HCT116 (cell line): ENCODE results near the gene RANBP1. TPM values are rescaled to one million over a fixed set of nuclear protein-coding genes. Genes with fewer than 3 reads are reported as not detected.
A peak's percentile ranks its signal among the peaks of the same experiment; 100 is the strongest.

ENCODE experiments used
- ATAC-seq: fragments of 200-7000 bp; cut with Tn5 transposase; 2 replicates; pipeline ENCODE4 v1.9.1; 2020; ENCODE audit warnings: mild to moderate bottlenecking, moderate library complexity
- BruUV-seq: library from RNA; stranded (reverse); fragments of 400-500 nt; replicated peaks from 2 replicates; lab custom pipeline; 2021; lab: Mats Ljungman, UMichigan
- CTCF ChIA-PET: fragments of 300-600 bp; sonication (Branson Sonifier 250); formaldehyde crosslinking; loops from one replicate; lab custom pipeline; 2021; ENCODE audit warnings: antibody characterized with exemption; lab: Charles Lee
- POLR2A ChIA-PET: fragments of 300-600, 350-600 bp; sonication (Branson Sonifier 250); formaldehyde crosslinking; loops from one replicate; lab custom pipeline; 2021; ENCODE audit warnings: antibody characterized with exemption; lab: Charles Lee
- RAD21 ChIA-PET, 2 experiments: fragments of 300-600 bp; sonication (Branson Sonifier 250); formaldehyde crosslinking; loops; one replicate each; lab custom pipeline; 2023; ENCODE audit warnings: low total read pairs in 2 of 2; ENCODE audit not compliant: uncharacterized antibody in 2 of 2, unreplicated experiment in 2 of 2, low non-redundant PET in 1 of 2; lab: Charles Lee
- DNase-seq: peaks from one replicate; pipeline ENCODE4 v3.0.0-alpha.2; 2010; ENCODE audit warnings: low read depth, low spot score
- H2AFZ ChIP-seq: fragments of 200-600 bp; shearing (Covaris generic), sonication (generic); 2 replicates; pipeline ENCODE4 v1.6.1; 2017; ENCODE audit warnings: low read depth, mixed run types, mixed read lengths, antibody characterized with exemption, low read length; ENCODE audit not compliant: poor library complexity, severe bottlenecking
- H3K27ac ChIP-seq: 2 replicates; pipeline ENCODE4 v1.5.1; 2012; ENCODE audit warnings: low read depth, low read length
- H3K27me3 ChIP-seq: fragments of 200-600 bp; sonication (generic); 2 replicates; pipeline ENCODE4 v1.6.1; 2016; ENCODE audit warnings: mixed run types, low read length, mixed read lengths; ENCODE audit not compliant: insufficient read depth
- H3K36me3 ChIP-seq, 2 experiments: fragments of 200-500 bp in 1 of 2; fragments of 200-600 bp in 1 of 2; sonication (Bioruptor generic) in 1 of 2; sonication (generic) in 1 of 2; 2 replicates each; pipeline versions ENCODE4 v1.5.1 to v1.6.1; 2014 to 2016; ENCODE audit warnings: low read length in 2 of 2, inconsistent platforms in 1 of 2, mixed read lengths in 1 of 2, mixed run types in 1 of 2; ENCODE audit not compliant: insufficient read depth in 2 of 2, control insufficient read depth in 1 of 2
- H3K4me1 ChIP-seq, 2 experiments: fragments of 200-600 bp in 1 of 2; sonication (generic) in 1 of 2; 2 replicates each; pipeline versions ENCODE4 v1.5.1 to v1.6.1; 2012 to 2017; ENCODE audit warnings: low read length in 2 of 2, inconsistent platforms in 1 of 2, mild to moderate bottlenecking in 1 of 2, mixed read lengths in 1 of 2, mixed run types in 1 of 2, moderate library complexity in 1 of 2; ENCODE audit not compliant: insufficient read depth in 2 of 2, control insufficient read depth in 1 of 2
- H3K4me2 ChIP-seq: fragments of 200-600 bp; sonication (generic); 2 replicates; pipeline ENCODE4 v1.6.1; 2017; ENCODE audit warnings: mixed run types, low read length, mixed read lengths
- H3K4me3 ChIP-seq, 2 experiments: fragments of 200-600 bp in 1 of 2; sonication (generic) in 1 of 2; replicated peaks in 1 of 2; 2 replicates each; pipeline ENCODE4 v1.5.1; 2011 to 2016; ENCODE audit warnings: low read length in 2 of 2, control low read depth in 1 of 2, low read depth in 1 of 2, mild to moderate bottlenecking in 1 of 2, mixed read lengths in 1 of 2, mixed run types in 1 of 2
- H3K79me2 ChIP-seq: fragments of 200-600 bp; sonication (generic); 2 replicates; pipeline ENCODE4 v1.6.1; 2017; ENCODE audit warnings: mild to moderate bottlenecking, mixed run types, low read length, moderate library complexity, mixed read lengths; ENCODE audit not compliant: insufficient read depth
- H3K9ac ChIP-seq: fragments of 200-600 bp; sonication (generic); 2 replicates; pipeline ENCODE4 v1.6.1; 2016; ENCODE audit warnings: low read length, mixed read lengths
- H3K9me2 ChIP-seq: fragments of 200-600 bp; sonication (generic), shearing (Covaris generic); 2 replicates; pipeline ENCODE4 v1.6.1; 2017; ENCODE audit warnings: mixed run types, mild to moderate bottlenecking, moderate library complexity; ENCODE audit not compliant: insufficient read depth
- H3K9me3 ChIP-seq, 2 experiments: fragments of 200-500 bp in 1 of 2; fragments of 200-600 bp in 1 of 2; sonication (Bioruptor generic) in 1 of 2; sonication (generic) in 1 of 2; 2 replicates each; pipeline ENCODE4 v1.6.1; 2014 to 2017; ENCODE audit warnings: low read length in 2 of 2, mixed read lengths in 2 of 2, inconsistent platforms in 1 of 2, low read depth in 1 of 2, mild to moderate bottlenecking in 1 of 2, mixed run types in 1 of 2, moderate library complexity in 1 of 2; ENCODE audit not compliant: control insufficient read depth in 1 of 2, insufficient read depth in 1 of 2
- H4K20me1 ChIP-seq: fragments of 200-600 bp; sonication (generic), shearing (Covaris generic); 2 replicates; pipeline ENCODE4 v1.6.1; 2017; ENCODE audit warnings: mixed run types, mild to moderate bottlenecking, moderate library complexity; ENCODE audit not compliant: insufficient read depth
- CBX3 ChIP-seq: IDR thresholded peaks from 2 replicates; pipeline ENCODE4 v1.6.1; 2012; ENCODE audit warnings: low read depth
- FOSL1 ChIP-seq: IDR thresholded peaks from 2 replicates; pipeline ENCODE4 v1.6.1; 2012; ENCODE audit warnings: low read depth
- JUND ChIP-seq: IDR thresholded peaks from 2 replicates; pipeline ENCODE4 v1.6.1; 2012
- MAX ChIP-seq: IDR thresholded peaks from 2 replicates; pipeline ENCODE4 v1.6.1; 2012
- POLR2AphosphoS5 ChIP-seq: IDR thresholded peaks from 2 replicates; pipeline ENCODE4 v1.6.1; 2011; ENCODE audit warnings: mild to moderate bottlenecking, low read depth, low read length, moderate library complexity
- RAD21 ChIP-seq: IDR thresholded peaks from 2 replicates; pipeline ENCODE4 v1.6.1; 2012; ENCODE audit warnings: low read depth, mild to moderate bottlenecking
- SRF ChIP-seq: IDR thresholded peaks from 2 replicates; pipeline ENCODE4 v1.6.1; 2012; ENCODE audit warnings: low read depth
- TCF7L2 ChIP-seq: IDR thresholded peaks from 2 replicates; pipeline ENCODE4 v1.7.0; 2011; ENCODE audit warnings: borderline replicate concordance, inconsistent platforms; ENCODE audit not compliant: insufficient read depth, insufficient read length; ENCODE audit errors: extremely low read depth
- intact Hi-C: fragments of 100-400 bp; cut with micrococcal nuclease; formaldehyde crosslinking; loops from 2 replicates; pipeline ENCODE4 v1.10.0; 2022
- total RNA-seq: library from RNA; stranded (reverse); gene quantifications from one replicate; pipeline ENCODE4 v1.2.1, GENCODE V29; 2021; ENCODE audit not compliant: unreplicated experiment
- TF ChIP-seq, protein P1 (sequence below), 3 experiments: fragments of 200-600 bp in 1 of 3; sonication (generic) in 1 of 3; IDR thresholded peaks in 2 of 3; conservative IDR thresholded peaks in 1 of 3; 2 replicates each; pipeline ENCODE4 v1.5.1; 2012 to 2017; ENCODE audit warnings: low read depth in 2 of 3, low read length in 2 of 3, antibody characterized with exemption in 1 of 3, borderline replicate concordance in 1 of 3, control low read depth in 1 of 3, mild to moderate bottlenecking in 1 of 3, mixed read lengths in 1 of 3, mixed run types in 1 of 3, moderate library complexity in 1 of 3; ENCODE audit not compliant: insufficient read depth in 1 of 3

RANBP1 gene
- total RNA-seq, 1 experiment from 2014 or later, result 351 TPM

GRCh38 chr22:20156042-20156389 lies 40.1 kb downstream of the RANBP1 start:
- TF ChIP-seq JUND (no peak), POLR2AphosphoS5 (no peak), TCF7L2 (no peak), FOSL1 (no peak), CBX3 (no peak), SRF (no peak)
- Histone ChIP-seq H3K9me2 (no peaks in the 10 kb centered on the region), H3K4me3 (no peak overlapping the region), H3K27me3 (no peaks in the 10 kb centered on the region), H3K4me2 (no peak overlapping the region), H3K4me1 (no peaks in the 10 kb centered on the region), H3K27ac (no peak overlapping the region), H2AFZ (no peak overlapping the region), H3K9ac (no peak overlapping the region), H3K79me2 (no peaks in the 10 kb centered on the region), H3K9me3 (no peaks in the 10 kb centered on the region), H3K36me3 (no peaks in the 10 kb centered on the region), H4K20me1 (no peaks in the 10 kb centered on the region)
- POLR2A ChIA-PET, result no interaction called here
- CTCF ChIA-PET, result interaction anchor here (1.0 kb wide), 1 partner anchor 83 kb away, joined by 4 read pairs; no protein-coding TSS in a partner anchor
- RAD21 ChIA-PET, result no interaction called here
- no TSS peak for BruUV-seq
- ATAC-seq (no peak), DNase-seq (no peak)
- intact Hi-C loops, result loop anchor here (5.0 kb wide), 1 partner anchor 301 kb away; no protein-coding TSS in a partner anchor

- POLR2A ChIA-PET, result interaction anchor here (0.9 to 1.4 kb wide), 2 partner anchors 135 to 137 kb away, joined by 3 read pairs; no protein-coding TSS in a partner anchor
- Histone ChIP-seq H3K4me3 (no peak overlapping the region), H3K27ac (no peak overlapping the region), H3K9me3 (no peaks in the 10 kb centered on the region), H3K36me3 (no peaks in the 10 kb centered on the region), H3K9ac (no peak overlapping the region), H2AFZ (no peak overlapping the region), H3K4me2 (peak overlapping the region; percentile 43), H3K9me2 (no peaks in the 10 kb centered on the region), H3K27me3 (no peaks in the 10 kb centered on the region), H3K79me2 (no peaks in the 10 kb centered on the region), H3K4me1 (no peaks in the 10 kb centered on the region), H4K20me1 (no peaks in the 10 kb centered on the region)
- intact Hi-C loops, result loop anchor here (1.0 to 5.0 kb wide), 3 partner anchors 81 to 300 kb away; no protein-coding TSS in a partner anchor
- CTCF ChIA-PET, result interaction anchor here (0.7 to 1.6 kb wide), 9 partner anchors 55 to 299 kb away, joined by 3 to 20 read pairs (median 4); no protein-coding TSS in a partner anchor
- ATAC-seq (peak; percentile 85), DNase-seq (peak; percentile 52)
- RAD21 ChIA-PET, result interaction anchor here (1.0 to 1.6 kb wide), 6 partner anchors 82 to 135 kb away, joined by 3 to 8 read pairs (median 4); no protein-coding TSS in a partner anchor
- TF ChIP-seq RAD21 (peak; percentile 99), MAX (no peak)
- TF ChIP-seq, protein P1, sequence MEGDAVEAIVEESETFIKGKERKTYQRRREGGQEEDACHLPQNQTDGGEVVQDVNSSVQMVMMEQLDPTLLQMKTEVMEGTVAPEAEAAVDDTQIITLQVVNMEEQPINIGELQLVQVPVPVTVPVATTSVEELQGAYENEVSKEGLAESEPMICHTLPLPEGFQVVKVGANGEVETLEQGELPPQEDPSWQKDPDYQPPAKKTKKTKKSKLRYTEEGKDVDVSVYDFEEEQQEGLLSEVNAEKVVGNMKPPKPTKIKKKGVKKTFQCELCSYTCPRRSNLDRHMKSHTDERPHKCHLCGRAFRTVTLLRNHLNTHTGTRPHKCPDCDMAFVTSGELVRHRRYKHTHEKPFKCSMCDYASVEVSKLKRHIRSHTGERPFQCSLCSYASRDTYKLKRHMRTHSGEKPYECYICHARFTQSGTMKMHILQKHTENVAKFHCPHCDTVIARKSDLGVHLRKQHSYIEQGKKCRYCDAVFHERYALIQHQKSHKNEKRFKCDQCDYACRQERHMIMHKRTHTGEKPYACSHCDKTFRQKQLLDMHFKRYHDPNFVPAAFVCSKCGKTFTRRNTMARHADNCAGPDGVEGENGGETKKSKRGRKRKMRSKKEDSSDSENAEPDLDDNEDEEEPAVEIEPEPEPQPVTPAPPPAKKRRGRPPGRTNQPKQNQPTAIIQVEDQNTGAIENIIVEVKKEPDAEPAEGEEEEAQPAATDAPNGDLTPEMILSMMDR (IDR thresholded peaks at IDR 0.05 in 2 of 3, conservative IDR thresholded peaks at IDR 0.05 in 1 of 3; ENCODE audit: borderline replicate concordance in 1 of 3, insufficient read depth in 1 of 3, low read depth in 2 of 3, low read length in 2 of 3), result peak; percentile 94 to 98 (median 98)
- TF ChIP-seq, all 23 proteins: peak for 2
- no TSS peak for BruUV-seq
These were observed 40.9 kb downstream of the RANBP1 start for GRCh38 chr22:20156611-20157429.
